ENCODE measurements around the gene CELSR1. TPM values are rescaled to one million over a fixed set of nuclear protein-coding genes. Genes with fewer than 3 reads are reported as not detected.

Gene CELSR1, protein sequence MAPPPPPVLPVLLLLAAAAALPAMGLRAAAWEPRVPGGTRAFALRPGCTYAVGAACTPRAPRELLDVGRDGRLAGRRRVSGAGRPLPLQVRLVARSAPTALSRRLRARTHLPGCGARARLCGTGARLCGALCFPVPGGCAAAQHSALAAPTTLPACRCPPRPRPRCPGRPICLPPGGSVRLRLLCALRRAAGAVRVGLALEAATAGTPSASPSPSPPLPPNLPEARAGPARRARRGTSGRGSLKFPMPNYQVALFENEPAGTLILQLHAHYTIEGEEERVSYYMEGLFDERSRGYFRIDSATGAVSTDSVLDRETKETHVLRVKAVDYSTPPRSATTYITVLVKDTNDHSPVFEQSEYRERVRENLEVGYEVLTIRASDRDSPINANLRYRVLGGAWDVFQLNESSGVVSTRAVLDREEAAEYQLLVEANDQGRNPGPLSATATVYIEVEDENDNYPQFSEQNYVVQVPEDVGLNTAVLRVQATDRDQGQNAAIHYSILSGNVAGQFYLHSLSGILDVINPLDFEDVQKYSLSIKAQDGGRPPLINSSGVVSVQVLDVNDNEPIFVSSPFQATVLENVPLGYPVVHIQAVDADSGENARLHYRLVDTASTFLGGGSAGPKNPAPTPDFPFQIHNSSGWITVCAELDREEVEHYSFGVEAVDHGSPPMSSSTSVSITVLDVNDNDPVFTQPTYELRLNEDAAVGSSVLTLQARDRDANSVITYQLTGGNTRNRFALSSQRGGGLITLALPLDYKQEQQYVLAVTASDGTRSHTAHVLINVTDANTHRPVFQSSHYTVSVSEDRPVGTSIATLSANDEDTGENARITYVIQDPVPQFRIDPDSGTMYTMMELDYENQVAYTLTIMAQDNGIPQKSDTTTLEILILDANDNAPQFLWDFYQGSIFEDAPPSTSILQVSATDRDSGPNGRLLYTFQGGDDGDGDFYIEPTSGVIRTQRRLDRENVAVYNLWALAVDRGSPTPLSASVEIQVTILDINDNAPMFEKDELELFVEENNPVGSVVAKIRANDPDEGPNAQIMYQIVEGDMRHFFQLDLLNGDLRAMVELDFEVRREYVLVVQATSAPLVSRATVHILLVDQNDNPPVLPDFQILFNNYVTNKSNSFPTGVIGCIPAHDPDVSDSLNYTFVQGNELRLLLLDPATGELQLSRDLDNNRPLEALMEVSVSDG (N-terminal part only)
- 0.65 and 1.0 TPM in 2 replicates for polyA plus RNA-seq (2011; rRNA removed)
- 1.4 and 2.4 TPM in 2 replicates for polyA minus RNA-seq (2011; rRNA and poly(A)+ RNA removed)

DNA sequence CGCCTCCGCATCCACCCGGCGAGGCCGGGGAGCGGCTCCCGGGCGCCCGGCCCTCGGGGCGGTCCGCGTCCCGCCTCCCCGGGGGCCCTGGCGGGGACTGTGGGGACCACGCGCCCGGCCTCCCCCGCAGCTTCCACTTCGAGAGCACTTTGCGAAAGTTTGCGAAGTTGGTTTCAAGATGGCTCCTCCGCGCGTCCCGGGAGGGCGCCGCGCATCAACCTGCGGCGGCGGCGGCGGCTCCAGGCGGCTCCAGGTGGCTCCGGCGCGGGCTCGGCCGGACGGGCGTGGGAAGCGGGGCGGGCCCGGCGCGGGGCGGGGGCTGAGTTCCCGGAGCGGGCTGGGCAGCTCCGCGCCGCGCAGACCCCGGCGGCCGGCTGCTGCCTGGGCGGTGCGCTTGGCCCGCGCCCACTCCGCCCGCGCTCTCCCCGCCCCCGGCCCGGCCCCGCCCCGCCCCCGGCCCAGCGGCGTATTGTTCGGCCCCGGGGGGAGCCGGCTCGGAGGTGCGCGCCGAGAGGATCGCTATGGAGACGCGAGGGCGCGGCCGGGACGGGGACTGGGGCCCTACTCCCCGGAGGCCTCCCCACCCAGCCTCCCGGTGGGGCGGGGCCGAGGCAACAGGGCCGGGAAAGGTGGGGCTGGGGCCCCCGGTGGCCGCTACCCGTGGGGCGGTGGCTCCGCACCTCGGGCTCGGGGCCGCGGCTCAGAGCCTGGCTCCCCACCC lies at the start of gene CELSR1:
TSS of gene CELSR1 (minus strand) at position 396 of the 721 bp plus-strand sequence. CDS start 450 bp downstream, outside the sequence.
- no peaks in the 10 kb centered on the region for H3K36me3 ChIP-seq (ENCODE audit: control insufficient read depth, insufficient read depth, low read length)
- no peaks in the 10 kb centered on the region for H3K27me3 ChIP-seq (ENCODE audit: control insufficient read depth, insufficient read depth, low read length)
- no peak for DNase-seq (ENCODE audit: low read depth)
- TF ChIP-seq, protein P1, sequence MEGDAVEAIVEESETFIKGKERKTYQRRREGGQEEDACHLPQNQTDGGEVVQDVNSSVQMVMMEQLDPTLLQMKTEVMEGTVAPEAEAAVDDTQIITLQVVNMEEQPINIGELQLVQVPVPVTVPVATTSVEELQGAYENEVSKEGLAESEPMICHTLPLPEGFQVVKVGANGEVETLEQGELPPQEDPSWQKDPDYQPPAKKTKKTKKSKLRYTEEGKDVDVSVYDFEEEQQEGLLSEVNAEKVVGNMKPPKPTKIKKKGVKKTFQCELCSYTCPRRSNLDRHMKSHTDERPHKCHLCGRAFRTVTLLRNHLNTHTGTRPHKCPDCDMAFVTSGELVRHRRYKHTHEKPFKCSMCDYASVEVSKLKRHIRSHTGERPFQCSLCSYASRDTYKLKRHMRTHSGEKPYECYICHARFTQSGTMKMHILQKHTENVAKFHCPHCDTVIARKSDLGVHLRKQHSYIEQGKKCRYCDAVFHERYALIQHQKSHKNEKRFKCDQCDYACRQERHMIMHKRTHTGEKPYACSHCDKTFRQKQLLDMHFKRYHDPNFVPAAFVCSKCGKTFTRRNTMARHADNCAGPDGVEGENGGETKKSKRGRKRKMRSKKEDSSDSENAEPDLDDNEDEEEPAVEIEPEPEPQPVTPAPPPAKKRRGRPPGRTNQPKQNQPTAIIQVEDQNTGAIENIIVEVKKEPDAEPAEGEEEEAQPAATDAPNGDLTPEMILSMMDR (IDR thresholded peaks at IDR 0.05; ENCODE audit: insufficient read depth, low read depth, low read length) = no peak
- CTCF ChIA-PET = interaction anchor here (0.7 to 8.8 kb wide), 3 partner anchors 27 to 181 kb away, joined by 5 to 211 read pairs (median 6); no protein-coding TSS in a partner anchor
- POLR2A ChIA-PET = no interaction called here
- H3K4me3 ChIP-seq (ENCODE audit: low read depth, low read length) = peak within 1 kb of the TSS; percentile 47

DNA sequence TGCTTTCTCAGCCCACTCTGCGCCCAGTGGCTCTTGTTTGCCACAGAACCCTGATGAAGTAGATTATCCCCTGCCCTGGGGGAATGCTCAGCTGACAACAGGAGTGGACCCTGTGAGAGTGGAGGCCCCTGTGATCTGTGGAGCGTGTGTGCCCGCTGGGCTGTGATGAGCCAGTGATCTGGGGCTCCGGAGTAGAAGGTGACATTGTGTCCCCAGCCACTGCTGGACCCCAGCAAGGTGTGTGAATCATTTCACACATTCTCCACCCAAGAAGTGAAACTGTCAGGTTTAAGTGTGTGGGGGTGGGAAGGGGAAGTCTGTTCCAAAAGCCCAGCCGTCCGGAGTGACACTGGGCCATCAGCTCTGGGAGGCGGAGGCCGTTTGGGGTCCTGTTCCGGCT lies 49.6 kb upstream of the CELSR1 start:
- H3K36me3 ChIP-seq (ENCODE audit: control insufficient read depth, insufficient read depth, low read length) = 0 out of 2 replicates have a peak, but pooled peaks cover 1% of the 10 kb centered on the region
- ChIA-PET CTCF (interaction anchor here (1.2 kb wide), 1 partner anchor 23 kb away, joined by 4 read pairs; no protein-coding TSS in a partner anchor), POLR2A (no interaction called here)
- no peaks in the 10 kb centered on the region for H3K27me3 ChIP-seq (ENCODE audit: control insufficient read depth, insufficient read depth, low read length)
- TF ChIP-seq, protein P1 (IDR thresholded peaks at IDR 0.05; ENCODE audit: insufficient read depth, low read depth, low read length) = no peak
- no peak for DNase-seq (ENCODE audit: low read depth)
- H3K4me3 ChIP-seq (ENCODE audit: low read depth, low read length) = no peak overlapping the region

DNA sequence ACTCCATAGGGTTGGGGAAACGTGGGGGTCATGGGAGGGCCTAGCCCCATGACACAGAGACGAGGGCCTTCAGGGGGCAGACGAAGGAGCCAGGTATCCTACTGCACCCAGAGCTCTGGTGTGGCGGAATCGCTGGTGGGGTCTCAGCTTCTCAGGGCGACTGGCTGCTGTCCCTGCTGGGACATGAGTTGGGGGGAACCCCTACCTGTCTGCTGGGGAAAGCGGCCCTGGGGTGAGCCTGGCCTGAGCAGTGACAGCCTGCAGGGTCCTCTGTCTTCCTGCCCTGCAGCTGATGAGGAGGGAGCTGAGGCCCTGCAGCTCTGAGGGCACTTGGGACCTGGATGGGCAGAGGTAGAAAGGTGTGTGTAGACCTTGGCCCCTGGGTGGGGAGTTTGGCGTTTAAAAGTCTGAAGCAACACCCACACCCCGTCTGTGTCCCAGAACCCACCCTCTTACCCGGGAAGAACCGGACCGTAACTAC lies 49.2 kb upstream of the CELSR1 start:
- ChIA-PET CTCF (no interaction called here), POLR2A (no interaction called here)
- TF ChIP-seq, protein P1 (IDR thresholded peaks at IDR 0.05; ENCODE audit: insufficient read depth, low read depth, low read length) = no peak
- DNase-seq (ENCODE audit: low read depth) = no peak
- H3K4me3 ChIP-seq (ENCODE audit: low read depth, low read length) = no peak overlapping the region
- no peaks in the 10 kb centered on the region for H3K27me3 ChIP-seq (ENCODE audit: control insufficient read depth, insufficient read depth, low read length)
- 0 out of 2 replicates have a peak, but pooled peaks cover 1% of the 10 kb centered on the region for H3K36me3 ChIP-seq (ENCODE audit: control insufficient read depth, insufficient read depth, low read length)

DNA sequence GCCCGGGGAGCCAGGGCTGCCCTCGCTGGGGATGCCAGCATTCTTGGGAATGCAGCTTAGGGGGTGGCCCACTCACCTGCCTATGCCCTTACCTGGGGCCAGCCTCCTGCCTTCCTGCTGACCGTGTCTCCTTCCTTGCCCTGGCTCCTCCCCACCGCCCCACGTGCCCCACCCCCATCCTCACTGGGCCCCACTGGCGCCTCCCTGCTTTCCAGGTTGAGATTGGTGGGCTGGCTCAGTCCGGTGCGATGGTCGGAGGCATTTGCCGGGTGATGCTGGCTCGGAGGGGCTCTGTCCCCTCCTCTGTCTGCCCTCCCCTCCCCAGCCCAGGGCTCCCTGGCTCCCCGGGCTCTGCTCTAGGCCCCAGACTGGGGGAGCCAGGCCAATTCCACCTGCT lies 48.7 kb upstream of the CELSR1 start:
- CTCF ChIA-PET = no interaction called here
- Histone ChIP-seq H3K4me3 (ENCODE audit: low read depth, low read length) (no peak overlapping the region), H3K36me3 (ENCODE audit: control insufficient read depth, insufficient read depth, low read length) (peaks cover 1% of the 10 kb centered on the region; the same call in 1 of the 2 replicates), H3K27me3 (ENCODE audit: control insufficient read depth, insufficient read depth, low read length) (no peaks in the 10 kb centered on the region)
- POLR2A ChIA-PET = no interaction called here
- DNase-seq (ENCODE audit: low read depth) = no peak
- TF ChIP-seq, protein P1 (IDR thresholded peaks at IDR 0.05; ENCODE audit: insufficient read depth, low read depth, low read length) = no peak
